Lower lobe of right lung (tissue), 2 donors: ENCODE measurements around the gene AUTS2. TPM values are rescaled to one million over a fixed set of nuclear protein-coding genes. Genes with fewer than 3 reads are reported as not detected.

Source experiments
- ATAC-seq, 2 donors: fragments of 200-7000 bp; cut with Tn5 transposase; one replicate each; pipeline ENCODE4 v1.9.1; 2020 to 2022; ENCODE audit warnings: mild to moderate bottlenecking in 2 of 2, moderate library complexity in 2 of 2
- DNase-seq: peaks from one replicate; pipeline ENCODE4 v3.0.0-alpha.2; 2020
- H3K27ac ChIP-seq: fragments of 200-600 bp; one replicate; pipeline ENCODE4 v1.8.0; 2022
- H3K27me3 ChIP-seq: fragments of 200-600 bp; one replicate; pipeline ENCODE4 v1.8.0; 2022; ENCODE audit warnings: low read depth
- H3K36me3 ChIP-seq: fragments of 200-600 bp; one replicate; pipeline ENCODE4 v1.8.0; 2022; ENCODE audit warnings: mild to moderate bottlenecking
- H3K4me1 ChIP-seq: fragments of 200-600 bp; one replicate; pipeline ENCODE4 v1.8.0; 2022
- H3K4me3 ChIP-seq: fragments of 200-600 bp; one replicate; pipeline ENCODE4 v1.8.0; 2022; ENCODE audit warnings: mild to moderate bottlenecking
- H3K9me3 ChIP-seq: fragments of 200-600 bp; one replicate; pipeline ENCODE4 v1.8.0; 2022
- CTCF ChIP-seq: fragments of 200-600 bp; IDR thresholded peaks from one replicate; pipeline ENCODE4 v1.8.0; 2022; ENCODE audit warnings: antibody characterized with exemption, mild to moderate bottlenecking
- intact Hi-C: fragments of 100-400 bp; cut with DNase I; formaldehyde crosslinking; loops from one replicate; pipeline ENCODE4 v1.11.0; 2022
- total RNA-seq: library from RNA; stranded (reverse); fragmentation: NEBNext Ultra II Directional; extraction: Animal tissue kit (Norgen Biotek cat#: 25700); gene quantifications from one replicate; pipeline ENCODE4 v1.2.1, GENCODE V29; 2021
- donor health status: DM: no; HTN: yes; CAD: no; lungs with severe emphysema.

The AUTS2 gene
- total RNA-seq, 1 donor from 2014 or later = 45.7 TPM

DNA sequence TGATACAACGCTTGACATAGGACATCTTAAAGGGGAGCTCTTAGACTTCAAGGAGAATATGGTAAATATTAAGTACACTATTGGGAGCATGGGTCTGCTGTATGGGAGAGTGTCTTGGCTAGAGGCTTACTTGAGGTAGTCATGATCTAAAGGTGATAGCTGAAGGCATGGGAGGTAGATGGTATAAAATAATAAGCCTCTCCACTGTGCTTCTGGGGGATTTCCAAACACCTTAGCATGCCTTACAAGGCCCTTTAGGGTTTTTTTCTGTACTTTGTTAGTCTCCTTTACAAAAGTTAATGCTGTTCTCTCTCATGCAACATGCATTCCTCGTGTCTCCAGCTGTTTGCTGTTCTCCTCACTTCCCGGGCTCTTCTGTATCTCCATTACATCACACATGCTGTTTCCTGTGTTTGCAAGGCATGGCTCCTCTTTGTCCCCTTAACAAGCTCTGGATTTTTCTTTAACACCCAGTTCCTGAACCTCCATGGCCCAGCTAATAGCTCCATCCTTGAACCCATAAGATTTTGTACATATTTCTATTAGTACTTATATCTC lies 449.7 kb downstream of the AUTS2 start:
- H3K4me1 ChIP-seq = peaks cover 3% of the 10 kb centered on the region
- TF ChIP-seq CTCF = no peak
- no peaks in the 10 kb centered on the region for H3K36me3 ChIP-seq
- intact Hi-C loops = no loop called here
- no peak overlapping the region for H3K4me3 ChIP-seq
- ATAC-seq (peak in 1 of 2 donors; percentile 43), DNase-seq (no peak)
- no peak overlapping the region for H3K27ac ChIP-seq
- no peaks in the 10 kb centered on the region for H3K27me3 ChIP-seq
- H3K9me3 ChIP-seq = no peaks in the 10 kb centered on the region

GRCh38 chr7:70051726-70052125 lies 453.5 kb downstream of the AUTS2 start:
- ATAC-seq (no peak), DNase-seq (no peak)
- no peak for TF ChIP-seq CTCF
- H3K36me3 ChIP-seq = no peaks in the 10 kb centered on the region
- intact Hi-C loops = no loop called here
- no peak overlapping the region for H3K27ac ChIP-seq
- no peak overlapping the region for H3K4me3 ChIP-seq
- H3K9me3 ChIP-seq = no peaks in the 10 kb centered on the region
- peaks cover 3% of the 10 kb centered on the region for H3K4me1 ChIP-seq
- H3K27me3 ChIP-seq = no peaks in the 10 kb centered on the region

- no peak for TF ChIP-seq CTCF
- Histone ChIP-seq H3K27me3 (no peaks in the 10 kb centered on the region), H3K27ac (no peak overlapping the region), H3K4me1 (peaks cover 3% of the 10 kb centered on the region), H3K4me3 (no peak overlapping the region), H3K9me3 (no peaks in the 10 kb centered on the region), H3K36me3 (no peaks in the 10 kb centered on the region)
- intact Hi-C loops = no loop called here
- ATAC-seq (no peak), DNase-seq (no peak)
Observed at GRCh38 chr7:70052691-70053090, 454.4 kb downstream of the AUTS2 start.

- ATAC-seq (no peak), DNase-seq (no peak)
- no peak overlapping the region for H3K27ac ChIP-seq
- intact Hi-C loops = no loop called here
- no peaks in the 10 kb centered on the region for H3K9me3 ChIP-seq
- TF ChIP-seq CTCF = no peak
- H3K4me1 ChIP-seq = peaks cover under 1% of the 10 kb centered on the region
- no peaks in the 10 kb centered on the region for H3K36me3 ChIP-seq
- H3K27me3 ChIP-seq = no peaks in the 10 kb centered on the region
- no peak overlapping the region for H3K4me3 ChIP-seq
Observed at GRCh38 chr7:70053421-70053820, 455.1 kb downstream of the AUTS2 start.

- Histone ChIP-seq H3K9me3 (no peaks in the 10 kb centered on the region), H3K27me3 (no peaks in the 10 kb centered on the region), H3K4me1 (no peaks in the 10 kb centered on the region), H3K4me3 (no peak overlapping the region), H3K27ac (no peak overlapping the region), H3K36me3 (no peaks in the 10 kb centered on the region)
- DNase-seq (no peak), ATAC-seq (no peak)
- no peak for TF ChIP-seq CTCF
- intact Hi-C loops = no loop called here
Observed at GRCh38 chr7:70053989-70054388, 455.7 kb downstream of the AUTS2 start.

- H3K27me3 ChIP-seq = no peaks in the 10 kb centered on the region
- H3K4me3 ChIP-seq = no peak overlapping the region
- intact Hi-C loops = no loop called here
- no peak for DNase-seq
- H3K9me3 ChIP-seq = no peaks in the 10 kb centered on the region
- no peaks in the 10 kb centered on the region for H3K4me1 ChIP-seq
- no peak overlapping the region for H3K27ac ChIP-seq
- no peak for TF ChIP-seq CTCF
- H3K36me3 ChIP-seq = no peaks in the 10 kb centered on the region
- ATAC-seq = no peak
Observed at GRCh38 chr7:70056363-70056762, 458.1 kb downstream of the AUTS2 start.
